ENCODE data around the gene LDB2. TPM values are rescaled to one million over a fixed set of nuclear protein-coding genes. Genes with fewer than 3 reads are reported as not detected.

The LDB2 gene
- total and polyA plus RNA-seq, 8 donors: 4.0 to 11.6 (median 5.9) TPM

DNA sequence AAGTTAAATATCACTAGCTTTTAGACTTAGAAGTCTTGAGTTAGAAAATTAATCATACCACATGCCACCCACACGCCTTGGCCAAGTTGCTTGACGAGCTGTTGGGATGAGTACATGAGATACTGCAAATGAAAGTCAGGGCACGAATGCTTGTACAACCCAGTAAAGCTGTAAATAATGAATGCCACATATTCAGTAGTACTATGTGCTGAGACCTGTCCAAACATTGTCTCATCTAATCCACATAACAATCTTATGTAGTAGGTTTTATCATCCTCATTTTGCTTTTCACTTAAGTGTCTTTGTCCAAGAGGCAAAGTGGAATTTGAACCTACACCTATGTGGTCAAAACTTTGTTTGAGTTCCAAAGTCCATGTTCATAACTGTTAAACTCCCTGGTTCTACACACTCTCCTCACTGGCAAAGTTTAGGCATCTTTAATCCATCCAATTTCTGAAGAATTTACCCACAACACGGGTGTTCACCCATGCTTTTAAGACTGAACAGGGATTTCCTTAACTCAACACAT is 74.1 kb downstream of the LDB2 start:
- intact Hi-C loops (cut with DNase I): no loop called here
- ATAC-seq: no peak
- H3K4me1 ChIP-seq: no peaks in the 10 kb centered on the region
- no peak for DNase-seq
- no peak overlapping the region for H3K27ac ChIP-seq
- H3K36me3 ChIP-seq: no peaks in the 10 kb centered on the region
- no peak overlapping the region for H3K4me3 ChIP-seq
- H3K27me3 ChIP-seq: no peaks in the 10 kb centered on the region
- WGBS, 2 donors: 56 to 59% methylated on average over 4 of the region's 4 CpGs
- TF ChIP-seq CTCF (IDR thresholded peaks at IDR 0.05): no peak
- no peak for FAIRE-seq
- no peaks in the 10 kb centered on the region for H3K9me3 ChIP-seq

DNA sequence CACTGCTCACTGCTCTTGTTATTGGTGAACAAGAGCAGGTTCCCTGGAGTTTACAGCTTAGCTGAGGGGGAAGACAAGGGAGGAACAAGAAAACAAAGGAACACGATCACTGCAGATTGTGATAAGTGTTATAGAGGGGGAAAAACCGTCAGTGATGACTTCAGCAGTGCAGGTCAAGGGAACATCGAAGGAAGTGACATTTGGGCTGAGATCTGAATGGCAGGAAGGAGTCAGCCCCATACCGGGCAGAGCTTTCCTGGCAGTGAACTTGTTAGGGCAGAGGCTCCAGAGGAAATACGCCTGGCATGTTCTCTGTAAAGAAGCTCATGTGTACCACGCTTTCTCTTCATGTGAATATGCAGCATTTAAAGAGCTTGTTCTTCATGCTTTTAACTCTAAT is 78.1 kb downstream of the LDB2 start:
- H3K36me3 ChIP-seq: no peaks in the 10 kb centered on the region
- no peak overlapping the region for H3K4me3 ChIP-seq
- TF ChIP-seq CTCF (IDR thresholded peaks at IDR 0.05): no peak
- no peaks in the 10 kb centered on the region for H3K4me1 ChIP-seq
- no peaks in the 10 kb centered on the region for H3K27me3 ChIP-seq
- ATAC-seq (no peak), FAIRE-seq (no peak), DNase-seq (no peak)
- no peak overlapping the region for H3K27ac ChIP-seq
- no peaks in the 10 kb centered on the region for H3K9me3 ChIP-seq
- intact Hi-C loops (cut with DNase I): no loop called here
- WGBS, 2 donors: 38 to 50% methylated on average over 6 of the region's 6 CpGs

DNA sequence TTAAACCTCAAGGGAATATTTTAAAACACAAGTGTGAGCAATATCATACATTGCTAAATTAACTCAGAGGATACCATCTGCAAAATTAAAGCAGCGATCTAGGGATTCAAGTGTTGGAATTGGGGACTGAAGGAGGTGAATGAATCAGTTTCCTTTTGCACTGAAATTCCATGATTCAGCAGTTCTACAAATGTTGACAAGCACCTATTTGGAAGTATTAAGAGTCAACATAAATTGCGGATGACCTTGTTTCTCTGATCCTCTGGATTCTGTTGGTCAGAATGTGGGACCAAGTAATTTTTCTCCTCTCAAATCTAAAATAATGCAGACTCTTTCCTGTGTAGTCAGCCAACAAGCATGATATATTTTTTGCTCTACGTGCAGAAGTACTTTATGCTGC is 78.8 kb downstream of the LDB2 start:
- DNase-seq: no peak
- ATAC-seq: no peak
- Histone ChIP-seq H3K36me3 (no peaks in the 10 kb centered on the region), H3K4me1 (no peaks in the 10 kb centered on the region), H3K4me3 (no peak overlapping the region), H3K27me3 (no peaks in the 10 kb centered on the region), H3K27ac (no peak overlapping the region), H3K9me3 (no peaks in the 10 kb centered on the region)
- no peak for FAIRE-seq
- WGBS, 2 donors: 66 to 72% methylated on average over 3 of the region's 3 CpGs
- intact Hi-C loops (cut with DNase I): no loop called here
- no peak for TF ChIP-seq CTCF (IDR thresholded peaks at IDR 0.05)

GRCh38 chr4:16818005-16818404 is 80.4 kb downstream of the LDB2 start:
- FAIRE-seq: no peak
- WGBS, 2 donors: 72 to 79% methylated on average over 3 of the region's 3 CpGs
- ATAC-seq: no peak

More at GRCh38 chr4:16818005-16818404, 80.4 kb downstream of the LDB2 start:
- H3K4me3 ChIP-seq: no peak overlapping the region
- intact Hi-C loops (cut with DNase I): no loop called here
- no peak for DNase-seq
- H3K9me3 ChIP-seq: no peaks in the 10 kb centered on the region
- no peak for TF ChIP-seq CTCF (IDR thresholded peaks at IDR 0.05)
- no peaks in the 10 kb centered on the region for H3K4me1 ChIP-seq
- no peak overlapping the region for H3K27ac ChIP-seq
- H3K27me3 ChIP-seq: no peaks in the 10 kb centered on the region
- no peaks in the 10 kb centered on the region for H3K36me3 ChIP-seq

Data from pancreas (tissue), 10 donors.